Motor neuron (in vitro differentiated cells): Measurements from ENCODE around the gene NAV2. TPM values are rescaled to one million over a fixed set of nuclear protein-coding genes. Genes with fewer than 3 reads are reported as not detected.

Experiments
- ATAC-seq, 8 experiments: fragments of 200-7000 bp; cut with Tn5 transposase; replicated peaks in 6 of 8; 2 replicates each; pipeline ENCODE4 v1.8.0; 2021; ENCODE audit warnings: mild to moderate bottlenecking in 8 of 8, moderate library complexity in 8 of 8
- H3K27ac ChIP-seq, 2 donors: fragments of 250-450 bp; sonication (Bioruptor Pico); 2 replicates each; pipeline ENCODE4 v1.9.0; 2021; ENCODE audit warnings: antibody characterized with exemption in 2 of 2, mild to moderate bottlenecking in 2 of 2, moderate library complexity in 1 of 2
- H3K4me1 ChIP-seq, 2 donors: fragments of 250-450 bp; sonication (Bioruptor Pico); replicated peaks in 1 of 2; 2 replicates each; pipeline ENCODE4 v1.6.1; 2021; ENCODE audit warnings: antibody characterized with exemption in 2 of 2, mild to moderate bottlenecking in 2 of 2, moderate library complexity in 1 of 2
- H3K4me3 ChIP-seq, 5 donors: fragments of 250-450 bp; sonication (Bioruptor Pico); 2 replicates each; pipeline ENCODE4 v1.9.0; 2021; ENCODE audit warnings: antibody characterized with exemption in 5 of 5, mild to moderate bottlenecking in 5 of 5, moderate library complexity in 4 of 5
- WGBS, 10 experiments: fragments of 450-650 bp; shearing (Covaris generic); methylation state at CpG; one replicate each; pipeline ENCODE4 v1.0.0; 2022; 5-methylcytosine and 5-hydroxymethylcytosine counted together
- in situ Hi-C, 9 experiments: fragments of 400-800 bp; cut with MboI; loops; one replicate each; pipeline ENCODE4 v1.15.0; 2021; ENCODE audit warnings: low sequenced_read_pairs in 9 of 9, low pct_unique_long_range_greater_than_20kb in 2 of 9; ENCODE audit not compliant: unreplicated experiment in 9 of 9
- total RNA-seq, 8 experiments: library from RNA; unstranded; fragments of 300-600 nt; gene quantifications; 2 replicates each; pipeline versions ENCODE4 v1.2.3 to v1.2.4, GENCODE V29; 2022

Gene NAV2
- total RNA-seq, 8 experiments from 2014 or later: 0.54 to 23.0 (median 8.1) TPM

DNA sequence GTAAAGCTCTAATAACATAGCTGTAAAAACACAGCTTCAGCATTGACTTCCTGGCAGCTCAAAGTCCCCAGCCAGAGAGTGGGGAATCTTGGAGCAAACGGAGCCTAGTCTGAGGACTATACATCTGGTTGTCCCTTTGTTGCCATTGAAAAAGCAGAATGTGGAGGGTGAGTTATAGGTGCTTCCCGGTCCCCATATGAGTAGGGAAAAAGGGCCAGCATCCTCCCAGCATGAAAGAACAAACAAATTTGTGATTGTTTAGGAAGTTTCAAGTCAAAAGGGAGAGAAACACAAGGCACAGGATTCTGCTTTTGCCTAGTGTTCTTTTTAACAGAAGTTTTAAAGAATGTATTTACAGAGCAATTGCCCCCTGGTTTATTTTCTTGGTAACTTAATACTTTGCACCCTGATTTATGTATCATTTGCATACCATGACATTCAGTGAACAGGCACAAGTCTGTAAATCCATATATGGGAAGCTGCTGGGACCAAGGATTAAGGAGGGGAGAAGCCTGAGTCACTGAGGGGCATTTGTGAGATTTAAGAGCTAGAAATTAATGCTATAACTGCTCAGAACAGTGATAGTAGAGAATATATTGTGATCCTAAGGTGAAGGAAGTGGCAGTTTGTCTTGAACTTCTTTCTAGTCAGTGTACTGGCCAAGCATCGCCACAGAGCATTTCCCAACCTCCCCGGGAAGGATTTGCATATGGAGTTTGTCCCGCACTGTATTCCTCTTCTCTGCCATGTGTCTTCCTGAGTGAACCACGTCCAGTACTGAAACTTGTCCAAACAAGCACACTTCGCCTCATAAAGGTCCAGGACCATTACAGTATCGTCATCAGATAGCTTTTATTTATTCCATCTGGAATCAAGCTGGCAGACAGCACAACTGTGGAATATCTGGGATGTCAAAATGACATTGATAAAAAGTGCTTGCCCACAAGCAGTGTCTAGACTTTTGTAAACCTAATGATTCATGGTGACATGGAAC is 344.6 kb downstream of the NAV2 start:
- Histone ChIP-seq H3K4me1 (peaks cover 0 to 7% of the 10 kb centered on the region in 2 donors), H3K27ac (no peak overlapping the region), H3K4me3 (no peak overlapping the region)
- in situ Hi-C loops: no loop called here
- ATAC-seq: peak in 4 of 8 experiments; percentile 35 to 66 (median 60)
- 39 to 96% (median 73%) methylated on average over 3 to 8 of the region's 8 CpGs for WGBS, 10 experiments

GRCh38 chr11:20058749-20059458 is 346.3 kb downstream of the NAV2 start:
- no peak overlapping the region for H3K27ac ChIP-seq
- no peak for ATAC-seq
- in situ Hi-C loops: no loop called here
- peaks cover 0 to 5% of the 10 kb centered on the region in 2 donors for H3K4me1 ChIP-seq
- 20 to 100% (median 100%) methylated on average over 1 to 3 of the region's 3 CpGs; no CpG with 5 or more reads in 1 of the 10 experiments for WGBS, 10 experiments
- H3K4me3 ChIP-seq: no peak overlapping the region

- in situ Hi-C loops: no loop called here
Observed at GRCh38 chr11:20059587-20060021, 347.0 kb downstream of the NAV2 start.

DNA sequence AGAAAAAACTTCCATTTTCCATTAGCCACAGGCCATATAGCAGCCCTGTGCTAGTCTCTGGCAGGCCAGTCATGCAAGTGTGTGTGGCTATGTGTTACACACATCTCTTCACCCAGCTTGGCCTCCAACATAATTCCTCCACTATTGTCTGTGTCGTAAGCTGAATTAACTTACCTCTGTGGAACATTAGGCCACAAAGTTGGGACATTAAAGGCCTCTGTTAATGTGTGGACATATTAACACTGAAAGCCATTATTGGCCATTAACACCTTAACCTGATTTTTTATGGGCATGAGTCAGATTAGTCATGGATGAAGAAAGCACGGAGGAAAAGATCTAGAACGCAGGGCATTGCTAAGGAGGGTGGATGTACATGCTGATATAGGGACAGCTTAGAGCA is 347.5 kb downstream of the NAV2 start:
- Histone ChIP-seq H3K4me1 (peaks cover 0 to 5% of the 10 kb centered on the region in 2 donors), H3K27ac (no peak overlapping the region), H3K4me3 (no peak overlapping the region)
- peak in 7 of 8 experiments; percentile 43 to 90 (median 69) for ATAC-seq
- in situ Hi-C loops: no loop called here
- 67 to 100% (median 90%) methylated on average over 1 to 3 of the region's 3 CpGs; no CpG with 5 or more reads in 2 of the 10 experiments for WGBS, 10 experiments

More at GRCh38 chr11:20059587-20060021, 347.0 kb downstream of the NAV2 start:
- Histone ChIP-seq H3K4me3 (no peak overlapping the region), H3K4me1 (peaks cover 0 to 5% of the 10 kb centered on the region in 2 donors), H3K27ac (no peak overlapping the region)
- no peak for ATAC-seq
- 92 to 100% (median 98%) methylated on average over 1 to 4 of the region's 4 CpGs; no CpG with 5 or more reads in 2 of the 10 experiments for WGBS, 10 experiments

DNA sequence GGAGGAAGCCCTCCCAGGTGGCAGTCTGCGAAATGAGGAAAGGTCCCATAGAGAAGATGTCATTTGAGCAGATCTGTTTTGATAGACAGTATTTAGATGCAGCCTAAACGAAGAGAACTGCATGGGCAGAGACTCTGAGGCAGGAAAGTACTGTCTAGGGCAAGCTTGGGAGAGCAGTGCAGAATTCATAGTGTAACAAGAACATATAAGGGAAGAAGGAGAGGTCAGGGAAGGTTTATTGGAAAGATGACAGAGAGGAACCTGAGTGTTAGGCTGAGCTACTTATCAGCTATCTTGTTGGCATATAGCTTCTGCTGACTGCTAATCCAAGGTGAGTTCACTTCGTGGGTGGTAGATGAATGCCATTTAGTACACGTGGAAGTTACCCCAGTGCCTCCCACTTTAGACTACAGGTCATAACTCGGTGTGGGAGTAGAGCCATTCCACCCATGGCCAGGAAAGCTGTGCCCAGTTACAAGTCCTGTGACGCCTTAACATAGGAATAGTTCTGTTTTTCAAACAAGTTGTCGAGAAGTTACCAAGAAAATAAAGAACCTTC is 348.1 kb downstream of the NAV2 start:
- ATAC-seq: no peak
- in situ Hi-C loops: no loop called here
- 54 to 96% (median 88%) methylated on average over 1 to 5 of the region's 7 CpGs; no CpG with 5 or more reads in 1 of the 10 experiments for WGBS, 10 experiments
- peaks cover 0 to 5% of the 10 kb centered on the region in 2 donors for H3K4me1 ChIP-seq
- no peak overlapping the region for H3K27ac ChIP-seq
- no peak overlapping the region for H3K4me3 ChIP-seq

GRCh38 chr11:20061776-20062175 is 349.1 kb downstream of the NAV2 start:
- H3K4me3 ChIP-seq: no peak overlapping the region
- ATAC-seq: no peak
- WGBS, 10 experiments: 74 to 100% (median 89%) methylated on average over 3 to 5 of the region's 5 CpGs
- H3K27ac ChIP-seq: no peak overlapping the region
- in situ Hi-C loops: no loop called here
- H3K4me1 ChIP-seq: peaks cover 0 to 5% of the 10 kb centered on the region in 2 donors

DNA sequence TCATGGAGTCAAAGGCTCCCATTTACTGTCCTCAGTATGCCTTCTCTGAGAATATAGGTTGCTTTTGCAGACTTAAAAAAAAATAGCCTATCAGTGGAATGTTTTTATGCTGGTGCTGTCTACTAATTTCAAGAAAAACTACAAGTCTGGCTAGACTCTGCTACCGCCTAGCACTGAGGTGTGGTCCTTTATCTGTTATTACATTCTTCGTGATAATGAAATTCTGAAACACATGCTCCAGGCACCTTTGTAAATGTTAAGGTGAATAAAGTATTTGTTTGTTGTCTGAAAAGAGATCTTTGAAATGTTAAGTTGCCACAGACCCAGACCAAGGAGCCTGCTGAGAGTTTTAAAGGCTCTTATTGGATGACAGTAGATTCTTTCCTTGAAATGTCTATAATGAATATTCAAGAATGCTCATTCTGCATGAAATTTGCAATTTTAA is 352.3 kb downstream of the NAV2 start:
- ATAC-seq: peak in 3 of 8 experiments; percentile 87 to 88 (median 87)
- Histone ChIP-seq H3K4me1 (no peaks in the 10 kb centered on the region), H3K27ac (no peak overlapping the region), H3K4me3 (no peak overlapping the region)
- in situ Hi-C loops: no loop called here
- WGBS, 10 experiments: 25 to 71% (median 59%) methylated on average over 1 to 2 of the region's 2 CpGs; no CpG with 5 or more reads in 4 of the 10 experiments

GRCh38 chr11:20065406-20065805 is 352.8 kb downstream of the NAV2 start:
- in situ Hi-C loops: no loop called here

GRCh38 chr11:20066013-20066782 is 353.6 kb downstream of the NAV2 start:
- in situ Hi-C loops: no loop called here
- Histone ChIP-seq H3K4me3 (no peak overlapping the region), H3K4me1 (no peaks in the 10 kb centered on the region), H3K27ac (no peak overlapping the region)
- 30 to 100% (median 89%) methylated on average over 1 to 5 of the region's 5 CpGs for WGBS, 10 experiments
- no peak for ATAC-seq

More at GRCh38 chr11:20065406-20065805, 352.8 kb downstream of the NAV2 start:
- ATAC-seq: peak in 2 of 8 experiments; percentile 23 to 26
- H3K27ac ChIP-seq: no peak overlapping the region
- no peaks in the 10 kb centered on the region for H3K4me1 ChIP-seq
- H3K4me3 ChIP-seq: no peak overlapping the region
- WGBS, 10 experiments: 60 to 100% methylated on average over 1 of the region's 2 CpGs; no CpG with 5 or more reads in 8 of the 10 experiments

GRCh38 chr11:20066783-20067156 is 354.1 kb downstream of the NAV2 start:
- H3K4me3 ChIP-seq: no peak overlapping the region
- WGBS, 10 experiments: 40 to 100% (median 100%) methylated on average over 1 to 3 of the region's 3 CpGs; no CpG with 5 or more reads in 3 of the 10 experiments
- H3K27ac ChIP-seq: no peak overlapping the region
- in situ Hi-C loops: no loop called here
- H3K4me1 ChIP-seq: no peaks in the 10 kb centered on the region
- ATAC-seq: no peak

GRCh38 chr11:20067665-20068064 is 355.0 kb downstream of the NAV2 start:
- Histone ChIP-seq H3K4me1 (no peaks in the 10 kb centered on the region), H3K27ac (no peak overlapping the region), H3K4me3 (no peak overlapping the region)
- in situ Hi-C loops: no loop called here
- 17 to 100% (median 92%) methylated on average over 1 to 2 of the region's 2 CpGs; no CpG with 5 or more reads in 1 of the 10 experiments for WGBS, 10 experiments
- ATAC-seq: no peak

DNA sequence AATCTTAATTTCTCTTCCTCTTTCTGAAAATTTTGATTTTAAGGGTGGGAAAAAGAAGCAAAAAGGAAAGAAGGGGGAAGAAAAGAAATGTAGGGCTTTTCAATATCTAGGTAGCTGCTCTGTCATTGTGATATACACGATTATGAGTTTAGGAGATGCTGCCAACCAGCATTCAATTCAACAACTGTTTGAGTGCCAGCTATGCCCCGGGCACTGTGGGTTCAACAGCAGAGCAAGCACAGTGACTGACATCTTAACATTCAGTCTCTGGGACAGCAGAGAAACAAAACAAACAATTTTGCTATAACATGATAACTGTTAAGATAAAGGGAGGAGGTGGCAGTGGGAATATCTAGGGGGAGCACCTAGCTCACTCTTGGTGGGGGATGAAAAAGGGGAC is 356.1 kb downstream of the NAV2 start:
- in situ Hi-C loops: no loop called here
- no peak overlapping the region for H3K4me3 ChIP-seq
- WGBS, 10 experiments: 57 to 100% (median 85%) methylated on average over 1 to 2 of the region's 2 CpGs
- no peak overlapping the region for H3K27ac ChIP-seq
- no peak for ATAC-seq
- H3K4me1 ChIP-seq: no peaks in the 10 kb centered on the region
